Type B pancreatic cell (in vitro differentiated cells): ENCODE measurements around the gene OR3A2. TPM values are rescaled to one million over a fixed set of nuclear protein-coding genes. Genes with fewer than 3 reads are reported as not detected.
"Not testable (repeated sequence)": the region's sequence is repeated elsewhere in the genome, so short reads cannot be mapped to it uniquely, and the experiment has no call there.

Source experiments
- DNase-seq: peaks from one replicate; pipeline ENCODE4 v3.0.0; 2021; ENCODE audit warnings: mixed read lengths; ENCODE audit not compliant: unreplicated experiment; ENCODE audit errors: extremely low spot score
- H3K27ac Mint-ChIP-seq: 2 replicates; pipeline ENCODE4 v1.8.0; 2021; ENCODE audit warnings: mild to moderate bottlenecking, mixed read lengths
- H3K27me3 Mint-ChIP-seq: 2 replicates; pipeline ENCODE4 v1.8.0; 2021; ENCODE audit warnings: mixed read lengths
- H3K36me3 Mint-ChIP-seq: 2 replicates; pipeline ENCODE4 v1.8.0; 2021; ENCODE audit warnings: mixed read lengths
- H3K4me1 Mint-ChIP-seq: one replicate; pipeline ENCODE4 v1.8.0; 2021; ENCODE audit warnings: mixed read lengths; ENCODE audit not compliant: unreplicated experiment
- H3K4me3 Mint-ChIP-seq: 2 replicates; pipeline ENCODE4 v1.8.0; 2021; ENCODE audit warnings: mild to moderate bottlenecking, mixed read lengths
- H3K9me3 Mint-ChIP-seq: 2 replicates; pipeline ENCODE4 v1.8.0; 2021; ENCODE audit warnings: mixed read lengths
- total RNA-seq: library from RNA; stranded (reverse); gene quantifications from 2 replicates; pipeline ENCODE4 v1.2.1, GENCODE V29; 2021; ENCODE audit warnings: low replicate concordance
- TF ChIP-seq, protein P1 (sequence below): fragments of 200-600 bp; sonication (generic); conservative IDR thresholded peaks from 2 replicates; pipeline ENCODE4 v1.5.0; 2021; ENCODE audit warnings: antibody characterized with exemption, mild to moderate bottlenecking

Gene OR3A2
- total RNA-seq, 1 donor from 2014 or later, result not detected

DNA sequence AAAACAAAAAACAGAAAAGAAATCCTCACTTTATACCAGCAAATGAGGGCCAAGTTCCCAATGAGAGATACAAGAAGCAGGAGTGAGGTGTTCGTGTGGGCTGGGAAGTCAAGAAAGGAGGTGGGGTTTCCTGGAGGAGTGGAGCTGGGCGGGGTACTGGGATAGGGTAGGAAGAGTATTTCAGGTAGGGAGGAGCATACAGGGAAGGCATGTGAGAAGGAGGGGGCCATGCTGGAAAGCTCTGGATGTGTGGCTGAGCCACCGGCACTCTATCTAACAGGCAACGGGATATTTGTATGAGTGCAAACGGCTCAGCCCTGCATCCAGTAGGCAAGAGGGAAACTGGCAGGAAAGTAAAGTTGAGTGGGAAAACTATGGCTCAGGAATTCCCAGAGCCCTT lies 4.2 kb downstream of the OR3A2 start:
- Mint-ChIP-seq H3K27ac (no peak overlapping the region), H3K36me3 (no peaks in the 10 kb centered on the region), H3K9me3 (no peaks in the 10 kb centered on the region), H3K27me3 (no peaks in the 10 kb centered on the region), H3K4me3 (no peak overlapping the region), H3K4me1 (no peaks in the 10 kb centered on the region)
- TF ChIP-seq, protein P1, sequence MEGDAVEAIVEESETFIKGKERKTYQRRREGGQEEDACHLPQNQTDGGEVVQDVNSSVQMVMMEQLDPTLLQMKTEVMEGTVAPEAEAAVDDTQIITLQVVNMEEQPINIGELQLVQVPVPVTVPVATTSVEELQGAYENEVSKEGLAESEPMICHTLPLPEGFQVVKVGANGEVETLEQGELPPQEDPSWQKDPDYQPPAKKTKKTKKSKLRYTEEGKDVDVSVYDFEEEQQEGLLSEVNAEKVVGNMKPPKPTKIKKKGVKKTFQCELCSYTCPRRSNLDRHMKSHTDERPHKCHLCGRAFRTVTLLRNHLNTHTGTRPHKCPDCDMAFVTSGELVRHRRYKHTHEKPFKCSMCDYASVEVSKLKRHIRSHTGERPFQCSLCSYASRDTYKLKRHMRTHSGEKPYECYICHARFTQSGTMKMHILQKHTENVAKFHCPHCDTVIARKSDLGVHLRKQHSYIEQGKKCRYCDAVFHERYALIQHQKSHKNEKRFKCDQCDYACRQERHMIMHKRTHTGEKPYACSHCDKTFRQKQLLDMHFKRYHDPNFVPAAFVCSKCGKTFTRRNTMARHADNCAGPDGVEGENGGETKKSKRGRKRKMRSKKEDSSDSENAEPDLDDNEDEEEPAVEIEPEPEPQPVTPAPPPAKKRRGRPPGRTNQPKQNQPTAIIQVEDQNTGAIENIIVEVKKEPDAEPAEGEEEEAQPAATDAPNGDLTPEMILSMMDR, result no peak
- no peak for DNase-seq

DNA sequence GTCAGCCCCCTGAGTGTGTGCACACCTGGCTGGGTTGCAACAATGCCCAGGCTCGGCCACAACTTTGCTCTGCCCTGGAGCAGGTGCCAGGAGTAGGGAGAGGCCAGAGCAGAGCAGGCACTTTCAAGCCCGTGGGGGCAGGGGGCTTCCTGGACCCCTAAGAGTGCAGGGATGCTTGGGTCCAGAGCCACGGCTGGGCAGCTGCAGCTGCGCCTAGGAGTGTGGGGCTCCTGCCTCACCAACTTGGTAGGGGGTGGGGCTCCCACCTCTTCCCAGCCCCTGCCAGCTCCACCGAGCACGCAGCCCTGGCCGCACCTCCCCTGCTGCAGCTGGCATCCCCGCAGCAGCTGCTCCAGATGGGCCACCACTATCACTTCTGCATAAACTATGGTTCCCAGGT lies 7.8 kb downstream of the OR3A2 start:
- Mint-ChIP-seq H3K9me3 (peaks cover 9% of the 10 kb centered on the region), H3K36me3 (no peaks in the 10 kb centered on the region), H3K4me3 (no peak overlapping the region), H3K27ac (no peak overlapping the region), H3K27me3 (no peaks in the 10 kb centered on the region), H3K4me1 (no peaks in the 10 kb centered on the region)
- no peak for DNase-seq
- TF ChIP-seq, protein P1, result no peak

DNA sequence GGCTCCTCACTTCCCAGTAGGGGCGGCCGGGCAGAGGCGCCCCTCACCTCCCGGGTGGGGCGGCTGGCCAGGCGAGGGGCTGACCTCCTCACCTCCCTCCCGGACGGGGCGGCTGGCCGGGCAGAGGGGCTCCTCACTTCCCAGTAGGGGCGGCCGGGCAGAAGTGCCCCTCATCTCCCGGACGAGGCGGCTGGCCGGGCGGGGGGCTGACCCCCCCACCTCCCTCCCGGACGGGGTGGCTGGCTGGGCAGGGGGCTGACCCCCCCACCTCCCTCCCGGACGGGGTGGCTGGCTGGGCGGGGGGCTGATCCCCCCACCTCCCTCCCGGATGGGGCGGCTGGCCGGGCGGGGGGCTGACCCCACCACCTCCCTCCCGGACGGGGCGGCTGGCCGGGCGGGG lies 14.9 kb downstream of the OR3A2 start:
- H3K4me1 Mint-ChIP-seq, H3K27me3 Mint-ChIP-seq, H3K36me3 Mint-ChIP-seq, DNase-seq, H3K4me3 Mint-ChIP-seq, H3K27ac Mint-ChIP-seq: not testable (repeated sequence)
- H3K9me3 Mint-ChIP-seq, result peaks cover 20% of the 10 kb centered on the region

DNA sequence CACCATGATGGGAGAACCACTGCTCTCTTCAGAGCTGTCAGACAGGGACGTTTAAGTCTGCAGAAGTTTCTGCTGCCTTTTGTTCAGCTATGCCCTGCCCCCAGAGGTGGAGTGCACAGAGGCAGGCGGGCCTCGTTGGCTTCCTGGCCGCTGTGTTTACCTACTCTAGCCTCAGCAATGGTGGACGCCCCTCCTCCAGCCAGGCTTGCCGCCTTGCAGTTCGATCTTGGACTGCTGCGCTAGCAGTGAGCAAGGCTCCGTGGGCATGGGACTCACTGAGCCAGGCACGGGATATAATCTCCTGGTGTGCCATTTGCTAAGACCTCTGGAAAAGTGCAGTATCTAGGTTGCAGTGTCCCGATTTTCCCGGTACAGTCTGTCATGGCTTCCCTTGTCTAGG lies 43.3 kb downstream of the OR3A2 start:
- not testable (repeated sequence) for H3K27me3 Mint-ChIP-seq, H3K4me1 Mint-ChIP-seq, DNase-seq, H3K27ac Mint-ChIP-seq, H3K4me3 Mint-ChIP-seq, H3K36me3 Mint-ChIP-seq
- H3K9me3 Mint-ChIP-seq, result peaks cover 12% of the 10 kb centered on the region

DNA sequence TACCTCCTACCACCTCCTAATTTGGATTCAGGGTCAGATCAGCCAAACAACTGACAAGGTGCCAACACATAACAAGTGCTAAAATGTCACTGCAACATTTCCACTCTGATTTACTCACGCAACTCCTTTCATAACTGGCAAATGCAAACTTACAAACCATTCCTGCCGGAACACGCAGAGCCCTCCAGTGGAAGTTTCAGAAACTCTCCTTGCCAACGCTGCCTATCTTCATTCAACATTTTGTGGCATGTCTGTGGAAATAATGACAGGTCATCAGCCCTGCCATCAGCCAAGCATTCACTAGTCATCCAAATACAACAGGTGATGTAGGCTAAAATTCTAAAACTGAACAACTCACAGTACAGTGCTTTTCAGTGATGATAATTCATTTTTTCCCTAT lies 50.2 kb downstream of the OR3A2 start:
- Mint-ChIP-seq H3K36me3 (no peaks in the 10 kb centered on the region), H3K27me3 (no peaks in the 10 kb centered on the region), H3K4me3 (no peak overlapping the region), H3K4me1 (no peaks in the 10 kb centered on the region), H3K9me3 (no peaks in the 10 kb centered on the region), H3K27ac (no peak overlapping the region)
- DNase-seq, result no peak
- TF ChIP-seq, protein P1, result no peak

DNA sequence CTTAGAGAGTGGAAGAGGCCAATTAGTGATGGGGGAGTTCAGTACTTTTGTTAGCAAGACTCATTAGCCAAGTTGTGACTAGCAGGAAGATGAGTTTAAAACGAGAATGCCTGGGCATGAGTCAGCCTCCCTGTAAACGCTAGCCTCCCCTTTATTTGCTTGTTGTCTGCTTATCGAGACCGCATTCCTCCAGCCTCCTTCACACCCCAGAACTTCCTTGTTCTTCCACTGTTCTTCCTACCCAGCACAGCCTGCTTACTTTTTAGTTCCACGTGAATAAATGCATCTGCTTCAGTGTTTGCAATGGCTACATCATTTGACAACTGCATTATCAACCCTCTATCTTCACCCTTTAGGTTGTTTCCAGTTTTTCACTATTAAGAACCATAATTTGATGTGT lies 67.8 kb downstream of the OR3A2 start:
- Mint-ChIP-seq H3K27me3 (no peaks in the 10 kb centered on the region), H3K36me3 (no peaks in the 10 kb centered on the region), H3K27ac (no peak overlapping the region), H3K9me3 (peaks cover 4% of the 10 kb centered on the region), H3K4me3 (no peak overlapping the region), H3K4me1 (no peaks in the 10 kb centered on the region)
- TF ChIP-seq, protein P1, result no peak
- DNase-seq, result no peak

DNA sequence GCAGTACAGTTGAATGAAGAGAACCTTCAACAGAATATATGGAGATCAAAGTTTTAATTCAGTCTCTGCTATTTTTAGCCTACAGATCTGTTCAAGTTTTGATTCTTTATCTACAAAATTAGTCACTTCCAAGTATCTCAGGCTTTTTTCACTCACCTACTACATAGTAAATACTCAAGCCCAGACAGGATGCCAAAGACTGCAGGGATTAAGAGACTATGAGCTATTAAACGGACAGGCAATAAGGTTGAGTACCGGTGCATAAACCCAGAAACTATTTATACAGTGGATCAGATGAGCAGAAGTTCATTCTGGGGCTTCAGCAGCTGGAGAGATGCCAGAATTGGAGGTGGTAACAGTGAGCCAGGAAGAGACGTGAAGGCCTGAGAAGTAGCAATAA lies 69.3 kb downstream of the OR3A2 start:
- H3K36me3 Mint-ChIP-seq, result no peaks in the 10 kb centered on the region
- H3K4me1 Mint-ChIP-seq, result no peaks in the 10 kb centered on the region
- H3K27me3 Mint-ChIP-seq, result no peaks in the 10 kb centered on the region
- DNase-seq, result no peak
- H3K9me3 Mint-ChIP-seq, result peaks cover 4% of the 10 kb centered on the region
- TF ChIP-seq, protein P1, result no peak
- no peak overlapping the region for H3K27ac Mint-ChIP-seq
- no peak overlapping the region for H3K4me3 Mint-ChIP-seq
